Neural crest cell (in vitro differentiated cells): Measurements from ENCODE around the gene TTLL6. TPM values are rescaled to one million over a fixed set of nuclear protein-coding genes. Genes with fewer than 3 reads are reported as not detected.

Experiments used
- DNase-seq: peaks from one replicate; pipeline ENCODE4 v3.0.0; 2021; ENCODE audit warnings: low read depth, mixed read lengths, low spot score
- H3K27ac Mint-ChIP-seq: one replicate; pipeline ENCODE4 v1.8.0; 2021; ENCODE audit warnings: mild to moderate bottlenecking, mixed read lengths; ENCODE audit not compliant: unreplicated experiment
- H3K27me3 Mint-ChIP-seq: 2 replicates; pipeline ENCODE4 v1.8.0; 2021; ENCODE audit warnings: low read depth, mild to moderate bottlenecking, mixed read lengths
- H3K36me3 Mint-ChIP-seq: 2 replicates; pipeline ENCODE4 v1.8.0; 2021; ENCODE audit warnings: low read depth, mild to moderate bottlenecking, mixed read lengths
- H3K4me1 Mint-ChIP-seq: 2 replicates; pipeline ENCODE4 v1.8.0; 2021; ENCODE audit warnings: mixed read lengths
- H3K4me3 Mint-ChIP-seq: one replicate; pipeline ENCODE4 v1.8.0; 2021; ENCODE audit warnings: mild to moderate bottlenecking, mixed read lengths
- H3K9me3 Mint-ChIP-seq: 2 replicates; pipeline ENCODE4 v1.8.0; 2021; ENCODE audit warnings: mixed read lengths
- CTCF ChIP-seq: fragments of 200-600 bp; sonication (generic); conservative IDR thresholded peaks from 2 replicates; pipeline ENCODE4 v1.5.0; 2021; ENCODE audit warnings: antibody characterized with exemption, mild to moderate bottlenecking
- total RNA-seq: library from RNA; stranded (reverse); gene quantifications from 2 replicates; pipeline ENCODE4 v1.2.1, GENCODE V29; 2021

TTLL6 gene
- total RNA-seq, 1 donor from 2014 or later = 0.65 TPM

- Mint-ChIP-seq H3K4me1 (peaks cover 9% of the 10 kb centered on the region), H3K4me3 (no peak overlapping the region), H3K9me3 (no peaks in the 10 kb centered on the region), H3K27me3 (peaks cover 99% of the 10 kb centered on the region), H3K36me3 (no peaks in the 10 kb centered on the region), H3K27ac (no peak overlapping the region)
- no peak for TF ChIP-seq CTCF
- no peak for DNase-seq
Observed at GRCh38 chr17:48731355-48731754, 85.7 kb downstream of the TTLL6 start.

- Mint-ChIP-seq H3K27ac (no peak overlapping the region), H3K4me1 (peaks cover 9% of the 10 kb centered on the region), H3K4me3 (no peak overlapping the region), H3K36me3 (no peaks in the 10 kb centered on the region), H3K27me3 (peaks cover 99% of the 10 kb centered on the region), H3K9me3 (no peaks in the 10 kb centered on the region)
- no peak for TF ChIP-seq CTCF
- no peak for DNase-seq
Observed at GRCh38 chr17:48730240-48730550, 86.8 kb downstream of the TTLL6 start.

- H3K4me1 Mint-ChIP-seq = peaks cover 9% of the 10 kb centered on the region
- no peaks in the 10 kb centered on the region for H3K36me3 Mint-ChIP-seq
- DNase-seq = no peak
- H3K27me3 Mint-ChIP-seq = peaks cover 99% of the 10 kb centered on the region
- H3K27ac Mint-ChIP-seq = no peak overlapping the region
- TF ChIP-seq CTCF = no peak
- H3K4me3 Mint-ChIP-seq = no peak overlapping the region
- no peaks in the 10 kb centered on the region for H3K9me3 Mint-ChIP-seq
Observed at GRCh38 chr17:48729335-48730239, 87.4 kb downstream of the TTLL6 start.

GRCh38 chr17:48728232-48729231 is 88.5 kb downstream of the TTLL6 start, which contains the start of gene HOXB13:
HOXB13 (minus strand) TSS chr17:48728750; CDS start chr17:48728593, 157 bp downstream.
- Mint-ChIP-seq H3K27ac (no peak within 1 kb of the TSS), H3K4me1 (peaks cover 13% of the 10 kb centered on the region), H3K9me3 (no peaks in the 10 kb centered on the region), H3K36me3 (no peaks in the 10 kb centered on the region), H3K4me3 (peak within 1 kb of the TSS; percentile 59), H3K27me3 (peaks cover 99% of the 10 kb centered on the region)
- DNase-seq = no peak
- TF ChIP-seq CTCF = no peak

GRCh38 chr17:48727415-48728175 is 89.4 kb downstream of the TTLL6 start:
- no peak overlapping the region for H3K27ac Mint-ChIP-seq
- H3K36me3 Mint-ChIP-seq = no peaks in the 10 kb centered on the region
- peak overlapping the region; percentile 7 for H3K4me3 Mint-ChIP-seq
- H3K9me3 Mint-ChIP-seq = no peaks in the 10 kb centered on the region
- peaks cover 11% of the 10 kb centered on the region for H3K4me1 Mint-ChIP-seq
- DNase-seq = no peak
- H3K27me3 Mint-ChIP-seq = peaks cover 100% of the 10 kb centered on the region
- TF ChIP-seq CTCF = no peak
